Measurements from ENCODE around the gene SLCO1A2.
"Not testable (repeated sequence)": the region's sequence is repeated elsewhere in the genome, so short reads cannot be mapped to it uniquely, and the experiment has no call there.

The SLCO1A2 gene, protein sequence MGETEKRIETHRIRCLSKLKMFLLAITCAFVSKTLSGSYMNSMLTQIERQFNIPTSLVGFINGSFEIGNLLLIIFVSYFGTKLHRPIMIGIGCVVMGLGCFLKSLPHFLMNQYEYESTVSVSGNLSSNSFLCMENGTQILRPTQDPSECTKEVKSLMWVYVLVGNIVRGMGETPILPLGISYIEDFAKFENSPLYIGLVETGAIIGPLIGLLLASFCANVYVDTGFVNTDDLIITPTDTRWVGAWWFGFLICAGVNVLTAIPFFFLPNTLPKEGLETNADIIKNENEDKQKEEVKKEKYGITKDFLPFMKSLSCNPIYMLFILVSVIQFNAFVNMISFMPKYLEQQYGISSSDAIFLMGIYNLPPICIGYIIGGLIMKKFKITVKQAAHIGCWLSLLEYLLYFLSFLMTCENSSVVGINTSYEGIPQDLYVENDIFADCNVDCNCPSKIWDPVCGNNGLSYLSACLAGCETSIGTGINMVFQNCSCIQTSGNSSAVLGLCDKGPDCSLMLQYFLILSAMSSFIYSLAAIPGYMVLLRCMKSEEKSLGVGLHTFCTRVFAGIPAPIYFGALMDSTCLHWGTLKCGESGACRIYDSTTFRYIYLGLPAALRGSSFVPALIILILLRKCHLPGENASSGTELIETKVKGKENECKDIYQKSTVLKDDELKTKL

DNA sequence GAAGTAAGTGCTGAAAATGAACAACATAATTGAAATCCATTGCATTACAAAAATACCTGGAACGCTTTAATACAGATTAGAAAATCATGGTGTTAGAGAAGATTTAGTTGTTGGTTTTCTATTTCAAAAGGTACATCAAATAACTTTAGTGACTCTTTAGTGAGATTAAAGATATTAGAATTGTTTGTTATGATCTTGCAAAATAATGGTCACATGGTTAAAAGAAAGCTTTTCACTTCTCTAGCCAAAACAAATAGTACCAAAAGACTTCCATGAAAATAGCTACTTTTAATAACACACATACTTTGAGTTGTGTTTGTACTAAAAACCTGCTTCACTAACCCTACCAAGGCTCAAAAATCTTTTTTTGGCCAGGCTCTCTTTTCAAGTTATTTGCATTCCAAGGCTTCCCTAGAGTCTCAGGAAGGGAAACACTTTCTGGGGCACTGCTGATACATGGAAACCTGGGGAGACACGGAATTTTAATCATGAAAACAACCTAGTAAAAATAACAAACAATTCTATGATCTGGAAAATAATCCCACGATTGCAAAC lies at the start of gene SLCO1A2:
SLCO1A2 (minus strand) TSS at position 147 of the 555 bp plus-strand sequence. CDS start 270 bp downstream, outside the sequence.
- ATAC-seq = no peak

DNA sequence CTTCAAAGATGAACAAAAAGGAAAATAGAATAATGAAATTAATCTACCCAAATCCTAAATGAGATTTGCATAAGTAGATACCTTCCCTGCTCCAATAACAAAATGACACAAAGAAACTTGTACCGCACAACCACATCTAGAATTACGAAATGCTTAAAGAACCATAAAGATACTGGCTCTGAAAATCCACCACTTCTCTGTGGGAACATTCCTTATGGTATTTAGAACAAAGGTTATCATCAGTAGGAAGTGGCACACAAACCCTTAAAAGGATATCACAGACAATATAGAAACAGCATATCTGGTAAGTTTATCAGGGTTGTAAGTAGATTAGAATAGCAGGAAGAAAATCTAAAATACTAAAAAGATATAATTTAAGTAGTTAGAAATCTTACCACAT lies 49.5 kb upstream of the SLCO1A2 start:
- no peak for ATAC-seq

DNA sequence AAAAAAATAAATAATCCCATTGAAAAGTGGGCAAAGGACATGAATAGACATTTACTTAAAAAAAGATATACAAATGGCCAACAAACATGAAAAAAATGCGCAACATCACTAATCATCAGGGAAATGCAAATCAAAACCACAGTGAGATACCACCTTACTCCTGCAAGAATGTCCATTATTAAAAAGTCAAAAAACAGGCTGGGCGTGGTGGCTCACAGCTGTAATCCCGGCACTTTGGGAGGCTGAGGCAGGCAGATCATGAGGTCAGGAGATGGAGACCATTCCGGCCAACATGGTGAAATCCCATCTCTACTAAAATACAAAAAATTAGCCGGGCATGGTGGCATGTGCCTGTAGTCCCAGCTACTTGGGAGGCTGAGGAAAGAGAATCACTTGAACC lies 46.6 kb upstream of the SLCO1A2 start:
- ATAC-seq = not testable (repeated sequence)

DNA sequence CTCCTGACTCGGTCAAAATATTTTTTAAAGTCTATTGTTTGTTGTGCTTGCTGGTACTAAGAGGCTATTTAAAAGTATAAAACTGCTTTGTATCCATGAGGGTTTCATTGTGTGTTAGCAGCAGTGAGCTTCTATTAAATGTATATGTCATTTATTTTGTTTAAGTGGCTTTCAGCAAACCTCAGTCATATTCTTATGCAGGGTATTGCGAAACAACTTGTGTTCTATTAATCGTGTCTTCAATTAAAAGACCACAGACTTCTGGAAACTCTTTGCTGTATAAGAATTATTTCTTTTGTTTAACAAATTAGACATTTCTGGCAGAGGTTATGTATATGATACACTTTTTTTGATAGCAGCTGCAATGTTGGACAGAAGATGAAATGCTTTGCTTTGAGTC lies 44.5 kb upstream of the SLCO1A2 start:
- no peak for ATAC-seq

DNA sequence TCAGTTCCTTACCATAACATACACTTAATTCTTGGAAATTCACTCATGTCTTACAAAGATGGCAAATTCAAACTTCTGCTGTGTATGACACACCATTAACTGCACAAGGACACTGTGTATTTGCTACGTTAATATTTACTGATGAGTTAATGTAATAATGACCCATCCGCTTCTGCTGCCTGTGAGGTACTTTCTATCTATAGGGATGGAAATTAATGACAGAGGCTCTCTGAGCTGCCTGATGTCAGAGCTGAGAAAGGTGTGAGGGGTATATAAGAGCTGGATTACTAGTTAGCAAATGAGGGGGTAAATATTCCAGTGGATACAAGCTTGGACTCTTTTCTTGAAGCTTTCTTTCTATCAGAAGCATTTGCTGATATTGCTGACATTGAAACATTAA lies 37.9 kb upstream of the SLCO1A2 start, which contains the start of gene IAPP:
IAPP (plus strand) TSS at position 301 of the 400 bp plus-strand sequence. CDS start 450 bp downstream, outside the sequence.
- no peak for ATAC-seq

DNA sequence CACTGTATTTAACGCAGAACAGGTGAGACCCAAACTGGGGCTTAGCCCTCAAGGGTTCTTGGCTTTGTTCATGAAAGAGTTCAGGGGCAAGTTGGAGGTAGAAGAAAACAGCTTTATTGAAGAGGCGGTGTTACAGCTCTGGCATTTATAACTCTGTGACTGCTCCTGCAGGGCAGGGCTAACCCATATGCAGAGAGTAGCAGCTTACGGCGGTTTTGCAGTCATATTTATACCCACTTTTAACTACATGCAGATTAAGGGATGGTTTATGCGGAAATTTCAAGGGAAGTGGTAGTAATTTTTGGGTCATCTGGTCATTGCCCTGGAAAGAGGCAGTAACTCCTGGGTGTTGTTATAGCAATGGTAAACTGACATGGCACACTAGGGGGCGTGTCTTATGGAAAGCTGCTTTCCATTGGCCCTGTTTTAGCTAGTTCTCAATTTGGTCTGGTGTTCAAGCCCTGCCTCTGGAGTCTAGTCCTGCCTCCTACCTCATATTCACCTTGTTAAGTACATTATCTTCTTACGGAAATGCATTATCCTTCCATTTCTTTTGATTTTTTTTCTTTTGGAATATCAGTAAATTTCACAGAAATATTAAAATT lies 36.2 kb upstream of the SLCO1A2 start:
- ATAC-seq = no peak

DNA sequence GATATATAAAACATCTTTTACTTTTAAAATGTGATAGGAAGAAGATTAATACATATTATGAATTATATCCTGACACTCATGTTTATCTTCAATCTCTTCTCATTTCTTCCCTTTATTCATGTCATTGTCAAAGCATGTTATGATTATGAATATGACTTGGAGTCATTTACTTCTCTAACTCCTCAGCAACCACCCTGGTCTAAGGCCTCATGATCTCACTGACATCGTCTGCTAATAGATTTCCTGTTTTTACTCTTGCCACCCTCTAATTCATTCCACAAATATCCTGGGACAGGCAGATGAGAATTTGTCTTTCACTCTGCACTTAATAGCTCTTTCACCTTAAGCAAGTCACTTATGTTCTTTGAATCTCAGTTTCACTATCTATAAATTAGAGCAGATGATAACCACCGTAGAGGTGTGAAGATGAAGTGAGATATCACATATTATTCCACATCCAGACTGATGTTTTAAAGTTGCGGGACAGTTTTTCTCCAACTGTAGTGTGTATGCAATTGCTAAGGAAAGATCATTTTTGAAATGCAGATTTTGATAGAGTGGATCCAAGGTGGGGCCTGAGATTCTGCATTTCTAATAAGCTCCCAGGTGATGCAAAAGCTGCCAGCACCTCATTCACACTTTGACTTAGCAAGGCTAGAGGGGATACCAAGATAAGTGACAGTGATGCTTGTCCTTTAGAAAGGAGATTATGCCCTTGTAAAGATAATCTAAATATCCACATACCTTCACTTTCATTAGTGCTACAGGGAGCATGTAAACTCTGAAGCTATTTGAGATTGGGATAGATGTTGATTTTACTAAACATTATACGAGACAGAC lies 34.6 kb upstream of the SLCO1A2 start:
- ATAC-seq = peak in 1 of 2 donors; percentile 58

DNA sequence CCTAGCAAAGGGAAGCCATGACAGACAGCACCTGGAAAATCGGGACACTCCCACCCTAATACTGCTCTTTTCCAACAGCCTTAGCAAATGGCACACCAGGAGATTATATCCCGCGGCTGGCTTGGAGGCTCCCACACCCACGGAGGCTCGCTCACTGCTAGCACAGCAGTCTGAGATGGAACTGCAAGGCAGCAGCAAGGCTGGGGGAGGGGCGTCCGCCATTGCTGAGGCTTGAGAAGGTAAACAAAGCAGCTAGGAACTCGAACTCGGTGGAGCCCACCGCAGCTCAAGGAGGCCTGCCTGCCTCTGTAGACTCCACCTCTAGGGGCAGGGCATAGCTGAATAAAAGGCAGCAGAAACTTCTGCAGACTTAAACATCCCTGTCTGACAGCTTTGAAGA lies 25.9 kb upstream of the SLCO1A2 start:
- not testable (repeated sequence) for ATAC-seq

DNA sequence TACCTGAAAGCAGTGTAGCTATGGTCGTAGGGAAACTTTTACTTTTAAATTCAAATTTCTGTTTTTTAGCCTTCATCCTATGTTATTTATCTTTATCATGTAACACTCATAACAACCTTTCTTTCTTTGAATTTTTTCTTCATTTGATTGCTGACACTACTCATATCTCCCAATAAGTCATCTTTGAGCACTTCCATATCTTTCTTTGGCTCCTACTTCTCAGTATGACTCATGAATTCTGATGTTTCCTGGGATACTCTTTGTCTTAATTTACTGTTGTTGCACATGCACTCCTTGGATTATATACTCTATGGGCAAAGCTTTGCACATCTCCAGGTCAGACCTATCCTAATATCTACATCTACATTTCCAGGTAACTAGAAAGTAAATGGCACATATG lies 19.9 kb upstream of the SLCO1A2 start:
- no peak for ATAC-seq

DNA sequence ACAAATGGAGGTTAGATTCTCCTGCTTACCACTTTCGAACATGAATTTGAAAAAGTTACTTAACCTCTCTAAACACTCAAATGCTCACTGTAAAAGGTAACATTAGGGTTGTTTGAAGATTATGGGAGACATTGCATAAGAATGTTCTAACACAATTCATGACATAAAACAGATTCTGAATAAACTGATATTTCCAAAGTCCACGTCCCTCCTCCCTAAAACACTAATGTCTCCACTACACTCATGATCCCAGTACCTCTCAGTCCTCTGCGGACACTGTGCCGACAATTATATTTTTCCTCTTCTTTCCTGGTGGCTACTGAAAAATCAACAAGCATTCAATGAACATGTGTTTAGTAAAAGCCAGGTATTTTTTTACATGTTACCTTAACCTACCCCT lies 19.2 kb upstream of the SLCO1A2 start:
- ATAC-seq = no peak

DNA sequence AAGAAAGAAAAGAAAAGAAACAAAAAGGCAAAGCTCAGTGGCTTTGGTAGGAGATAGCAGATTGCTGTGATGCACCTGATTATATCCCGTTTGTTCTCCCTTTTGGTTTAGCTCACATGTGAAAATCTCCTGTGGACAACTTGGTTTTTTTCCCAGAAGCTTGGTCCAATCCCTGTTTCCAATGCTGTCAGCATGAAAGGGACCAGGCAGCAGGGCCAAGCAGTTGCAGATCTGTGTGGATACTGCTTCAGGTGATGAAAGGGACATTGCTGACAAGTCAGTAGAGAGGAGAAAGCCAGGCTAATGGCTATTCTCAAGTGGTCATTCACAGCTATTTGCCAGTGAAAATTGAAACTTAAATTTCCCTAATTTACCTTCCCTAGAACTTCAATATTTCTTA lies 18.8 kb upstream of the SLCO1A2 start:
- ATAC-seq = no peak

DNA sequence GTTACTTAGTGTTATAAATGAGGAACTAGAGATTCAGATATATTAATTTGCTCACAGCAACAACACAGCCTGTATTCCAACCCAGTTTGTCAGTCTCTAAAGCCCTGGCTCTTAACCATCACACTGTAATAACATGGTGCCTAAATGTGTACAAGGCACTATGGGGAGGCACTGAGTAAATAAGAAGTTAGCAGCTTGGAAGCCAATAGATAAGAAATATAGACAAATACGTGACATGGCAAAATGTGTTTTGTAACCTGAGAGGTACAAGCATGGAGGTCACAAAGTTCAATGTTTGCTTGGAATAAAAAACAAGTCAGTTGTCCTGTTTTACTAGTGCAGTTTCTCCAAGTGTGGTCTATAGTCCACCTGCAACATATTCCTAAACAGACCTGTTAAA lies 16.3 kb upstream of the SLCO1A2 start:
- no peak for ATAC-seq

DNA sequence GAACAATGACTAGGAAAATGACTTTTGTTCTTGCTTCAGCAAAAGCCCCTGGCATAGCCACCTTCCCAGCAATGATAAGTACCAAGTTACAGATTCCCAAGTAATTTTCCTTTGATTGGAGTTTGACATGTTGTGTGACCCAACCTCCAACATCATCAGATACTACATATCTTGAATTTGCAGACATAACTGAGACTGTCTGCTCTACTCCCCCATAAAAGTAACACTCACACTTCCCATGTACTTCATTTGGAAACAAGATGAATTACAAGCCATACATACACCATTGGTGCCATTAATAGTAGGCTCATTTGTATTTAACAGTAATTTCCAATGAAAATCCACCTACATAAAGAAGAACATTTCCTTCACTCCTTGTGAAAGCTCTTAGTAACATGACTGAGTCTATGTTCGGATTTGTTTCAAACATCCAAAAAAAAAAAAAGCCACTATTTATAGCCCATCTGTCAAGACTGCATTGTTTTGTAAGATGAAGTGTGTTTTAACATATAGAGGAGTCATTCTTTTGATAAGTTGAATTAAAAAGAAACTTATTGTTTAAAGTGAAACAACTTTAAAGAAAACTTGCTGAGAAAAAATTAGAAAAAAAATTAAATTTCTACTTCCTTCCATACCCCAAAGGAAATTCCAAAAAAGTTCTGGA lies 12.0 kb upstream of the SLCO1A2 start:
- ATAC-seq = no peak

DNA sequence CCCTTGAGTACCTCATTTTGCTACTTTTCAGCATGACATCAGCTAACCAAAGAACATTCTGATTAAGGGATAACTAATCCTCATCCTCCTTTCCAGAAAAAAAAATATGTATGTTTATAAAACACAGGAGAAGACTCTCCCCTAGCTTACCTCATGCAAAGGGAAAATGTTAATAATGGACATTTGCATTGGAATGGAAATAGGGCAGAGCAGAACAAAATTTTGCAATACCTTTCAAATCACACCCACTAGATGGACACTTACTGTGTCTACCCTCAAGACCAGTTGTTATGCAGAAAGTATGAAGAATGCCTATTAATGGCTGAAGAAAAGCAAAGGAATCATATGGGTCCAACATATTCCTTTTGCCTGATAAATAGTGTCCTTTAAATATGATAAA lies 8.9 kb upstream of the SLCO1A2 start:
- ATAC-seq = no peak

DNA sequence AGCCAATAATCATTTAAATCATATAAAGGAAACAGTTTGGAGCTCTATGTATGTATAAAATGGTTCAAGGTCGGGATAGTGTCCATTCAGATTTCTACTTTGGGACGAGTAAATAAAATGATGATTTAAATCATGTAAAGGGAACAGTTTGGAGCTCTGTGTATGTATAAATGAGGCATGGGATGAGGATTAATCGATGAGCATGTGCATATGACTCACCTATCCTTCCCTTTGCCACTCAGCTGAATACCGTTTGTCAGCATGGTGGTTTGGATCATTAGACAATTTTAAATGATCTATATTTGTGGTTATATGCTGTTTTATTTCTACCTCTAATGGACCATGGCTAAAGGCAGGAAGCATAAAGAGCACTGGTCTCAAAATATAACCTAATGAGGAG lies 7.1 kb upstream of the SLCO1A2 start:
- ATAC-seq = no peak

DNA sequence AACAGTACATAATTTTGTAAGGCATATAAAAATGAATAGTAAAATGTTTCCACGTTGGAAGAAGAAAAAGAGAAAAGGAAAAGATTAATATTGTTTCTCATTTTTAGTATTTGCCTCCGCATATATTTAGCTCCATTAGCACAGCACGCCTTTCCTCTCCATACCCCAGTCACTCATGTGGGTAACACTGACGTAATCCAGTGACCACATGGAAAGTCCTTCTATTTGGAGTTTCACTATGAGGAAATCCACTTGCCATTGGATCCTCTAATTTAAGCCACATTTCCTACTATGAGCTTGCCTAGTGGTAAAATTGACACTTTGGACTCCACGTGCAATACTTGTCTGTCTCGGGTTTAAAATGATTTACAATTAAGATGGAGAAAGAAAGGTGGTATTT lies 5.7 kb upstream of the SLCO1A2 start:
- ATAC-seq = no peak

DNA sequence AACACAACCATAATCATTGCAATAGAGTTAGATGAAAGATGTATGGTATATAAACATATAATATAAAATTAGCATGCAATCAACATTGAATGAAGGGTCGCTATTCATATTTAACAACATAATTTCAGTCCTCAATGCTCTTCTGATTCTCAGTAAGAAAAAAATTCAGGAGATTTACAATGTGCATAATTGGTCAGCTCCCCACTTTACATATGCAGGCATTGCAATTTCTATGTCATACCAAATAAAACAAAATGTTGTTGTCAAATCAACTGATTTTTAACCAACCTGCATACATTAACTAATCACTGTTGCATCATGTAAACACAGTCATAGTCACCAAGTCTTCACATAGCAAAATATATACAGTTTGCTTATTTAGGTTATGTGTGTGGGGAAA lies 5.2 kb upstream of the SLCO1A2 start:
- no peak for ATAC-seq

DNA sequence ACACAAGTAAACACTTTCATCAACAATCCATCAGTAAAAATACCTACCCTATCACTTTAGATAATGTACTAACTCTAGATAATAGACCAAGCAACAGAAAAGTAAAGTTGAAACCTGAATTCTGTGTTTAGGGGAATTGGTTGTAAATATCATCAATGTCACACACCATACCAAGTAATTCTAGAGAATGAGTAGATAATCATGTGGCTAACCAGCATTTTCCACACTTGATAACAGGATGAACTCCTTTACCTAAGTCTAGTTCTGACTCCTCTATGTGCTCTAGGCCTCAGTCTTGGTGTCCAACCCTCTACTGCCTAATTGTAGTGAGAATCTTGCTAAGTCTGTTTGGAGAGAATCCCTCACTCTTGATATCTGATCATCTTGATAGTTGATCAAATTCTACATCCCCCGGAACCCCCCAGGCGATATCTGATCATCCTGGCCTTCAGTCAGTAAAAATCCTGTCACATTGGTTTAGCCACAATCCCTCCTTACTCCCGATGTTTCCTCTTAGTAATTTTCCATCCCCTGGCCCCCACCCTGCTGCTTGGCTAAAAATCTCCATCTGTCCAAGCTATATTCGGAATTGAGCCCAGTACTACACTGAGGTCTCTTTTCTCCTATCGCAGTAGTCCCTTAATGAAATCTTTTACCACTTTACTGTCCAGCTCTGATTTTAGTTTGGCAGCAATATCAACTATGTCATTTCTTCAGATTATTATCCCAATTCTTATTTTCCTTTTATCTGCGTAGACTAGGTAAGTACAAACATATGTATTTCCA lies 3.4 kb upstream of the SLCO1A2 start:
- no peak for ATAC-seq

DNA sequence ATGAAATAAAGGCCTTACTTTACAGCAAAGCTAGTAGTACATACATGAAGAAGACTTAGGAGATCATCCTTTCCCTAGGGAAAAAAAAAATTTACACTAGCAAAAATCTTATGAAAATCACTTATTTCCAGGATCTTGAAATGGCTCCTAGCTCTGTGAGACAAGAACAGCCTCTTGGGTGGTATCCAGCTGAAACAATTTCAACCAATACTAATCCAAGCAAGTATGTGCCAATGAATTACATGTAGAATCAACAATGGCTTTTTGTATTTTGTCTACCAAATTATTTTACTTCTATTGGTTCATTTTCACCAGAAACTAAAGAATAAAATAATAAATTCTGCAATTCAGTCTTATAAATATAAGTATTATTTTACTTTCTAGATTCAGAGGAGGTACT lies 2.7 kb upstream of the SLCO1A2 start:
- ATAC-seq = no peak

DNA sequence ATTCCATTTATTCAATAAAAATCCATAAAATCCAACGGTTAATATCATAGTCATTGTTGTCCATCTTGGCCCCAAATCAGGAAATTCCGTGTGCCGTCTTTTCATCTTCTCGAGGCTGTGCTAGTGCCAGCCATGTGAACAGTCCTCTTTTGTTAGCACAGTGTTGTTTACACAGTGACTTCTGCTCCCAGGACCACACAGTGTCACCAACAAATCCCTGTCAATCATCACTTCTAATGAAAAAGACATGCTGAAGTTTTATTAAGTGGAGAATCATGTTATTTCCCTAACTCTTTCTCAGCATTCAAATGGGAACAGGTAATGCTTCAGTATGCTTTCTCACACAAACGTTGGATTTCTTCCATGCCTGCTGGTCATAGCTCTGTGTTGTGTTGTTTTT lies 1.9 kb upstream of the SLCO1A2 start:
- no peak for ATAC-seq

DNA sequence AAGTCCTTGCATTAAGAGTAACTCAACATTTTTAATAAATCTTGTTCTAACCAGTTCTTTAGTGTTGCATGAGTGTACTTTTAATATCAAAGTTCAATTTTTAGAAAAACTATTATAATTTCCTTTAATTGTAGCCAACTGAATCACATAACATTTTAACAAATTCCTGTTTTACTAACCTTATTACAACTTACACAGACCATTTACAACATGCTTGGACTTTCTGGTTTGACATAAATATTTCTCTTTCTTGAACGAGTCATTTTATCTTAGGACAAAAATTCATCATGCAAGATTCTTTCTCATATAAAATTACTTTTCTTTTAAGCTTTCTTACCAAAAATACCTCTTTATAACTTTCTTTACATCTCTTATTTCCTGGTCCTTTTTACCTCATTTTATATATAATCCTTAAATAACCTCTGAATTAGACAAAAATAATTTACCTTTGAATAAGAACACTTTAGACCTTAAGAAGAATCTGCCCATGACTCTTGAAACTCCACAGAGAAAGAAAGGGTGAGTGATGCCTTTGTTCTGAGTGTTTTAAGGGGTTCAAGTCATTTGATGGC lies 3.9 kb downstream of the SLCO1A2 start:
- ATAC-seq = no peak

Data from activated CD4-positive, CD25-positive, alpha-beta regulatory T cell treated with anti-CD3 and anti-CD28 coated beads, Interleukin-2, amount 50 U/mL, for 24 hours (primary cell).